Endothelial cell of umbilical vein (primary cell): ENCODE measurements around the gene PIGM. TPM values are rescaled to one million over a fixed set of nuclear protein-coding genes. Genes with fewer than 3 reads are reported as not detected.

Experiments used
- BruUV-seq: library from RNA; stranded (reverse); fragments of 400-500 nt; replicated peaks from 2 replicates; lab custom pipeline; 2021; lab: Mats Ljungman, UMichigan
- CTCF ChIA-PET: fragments of 300-600, 350-600 bp; sonication (Branson Sonifier 250); formaldehyde crosslinking; loops from one replicate; lab custom pipeline; 2021; ENCODE audit warnings: antibody characterized with exemption, inconsistent platforms; lab: Charles Lee
- POLR2A ChIA-PET: fragments of 300-600, 350-600 bp; sonication (Branson Sonifier 250); formaldehyde crosslinking; loops from one replicate; lab custom pipeline; 2021; ENCODE audit warnings: antibody characterized with exemption, inconsistent platforms; lab: Charles Lee
- DNase-seq: peaks from one replicate; pipeline ENCODE4 v3.0.0-alpha.2; 2011; ENCODE audit warnings: low read depth, low spot score
- FAIRE-seq: peaks from 2 replicates; lab custom pipeline; 2011; peaks lifted over from hg19 to GRCh38; lab: Jason Lieb, UNC
- H2AFZ ChIP-seq: 2 replicates; pipeline ENCODE4 v1.6.0; 2012; ENCODE audit warnings: low read depth, low read length, control low read depth, inconsistent platforms
- H3K27ac ChIP-seq: 2 replicates; pipeline ENCODE4 v1.5.1; 2011; ENCODE audit warnings: low read depth, mild to moderate bottlenecking, control low read depth, low read length, moderate library complexity; ENCODE audit not compliant: insufficient read depth
- H3K27me3 ChIP-seq, 2 experiments: 2 replicates each; pipeline versions ENCODE4 v1.6.0 to v1.6.1; 2011; ENCODE audit warnings: low read length in 2 of 2, mixed read lengths in 1 of 2; ENCODE audit not compliant: control insufficient read depth in 2 of 2, insufficient read depth in 2 of 2
- H3K36me3 ChIP-seq, 2 experiments: 2 replicates in 1 of 2; 3 replicates in 1 of 2; pipeline ENCODE4 v1.5.1; 2011; ENCODE audit warnings: low read length in 2 of 2, mild to moderate bottlenecking in 1 of 2, moderate library complexity in 1 of 2; ENCODE audit not compliant: control insufficient read depth in 2 of 2, insufficient read depth in 2 of 2; ENCODE audit errors: extremely low read depth in 1 of 2
- H3K4me1 ChIP-seq: 3 replicates; pipeline ENCODE4 v1.5.1; 2011; ENCODE audit warnings: mild to moderate bottlenecking, low read length; ENCODE audit not compliant: control insufficient read depth, insufficient read depth; ENCODE audit errors: extremely low read depth
- H3K4me2 ChIP-seq: 2 replicates; pipeline ENCODE4 v1.6.1; 2011; ENCODE audit warnings: low read length, control low read depth, mixed read lengths; ENCODE audit not compliant: insufficient read depth
- H3K4me3 ChIP-seq, 3 experiments: fragments of 200-600 bp in 1 of 3; sonication (generic), shearing (Covaris generic) in 1 of 3; replicated peaks in 1 of 3; 2 replicates each; pipeline ENCODE4 v1.5.1; 2011 to 2016; ENCODE audit warnings: control low read depth in 3 of 3, low read length in 3 of 3, mild to moderate bottlenecking in 2 of 3, inconsistent platforms in 1 of 3, low read depth in 1 of 3, moderate library complexity in 1 of 3; ENCODE audit not compliant: insufficient read depth in 1 of 3
- H3K79me2 ChIP-seq: 2 replicates; pipeline ENCODE4 v1.6.0; 2012; ENCODE audit warnings: low read length, inconsistent platforms; ENCODE audit not compliant: control insufficient read depth, insufficient read depth
- H3K9ac ChIP-seq: replicated peaks from 2 replicates; pipeline ENCODE3; 2011; ENCODE audit warnings: low read length, control low read depth; ENCODE audit not compliant: insufficient read depth; ENCODE audit errors: extremely low read depth
- H3K9me1 ChIP-seq: replicated peaks from 3 replicates; pipeline ENCODE4 v1.6.0; 2011; ENCODE audit warnings: mild to moderate bottlenecking, low read length; ENCODE audit not compliant: control insufficient read depth, insufficient read depth; ENCODE audit errors: extremely low read depth
- H3K9me3 ChIP-seq: replicated peaks from 2 replicates; pipeline ENCODE4 v1.5.1; 2012; ENCODE audit warnings: low read length, inconsistent platforms; ENCODE audit not compliant: control insufficient read depth, insufficient read depth
- H4K20me1 ChIP-seq: replicated peaks from 2 replicates; pipeline ENCODE3; 2011; ENCODE audit warnings: mild to moderate bottlenecking, low read length; ENCODE audit not compliant: control insufficient read depth, insufficient read depth; ENCODE audit errors: extremely low read depth
- CTCF ChIP-seq, 2 donors: IDR thresholded peaks; 1 replicate in 1 of 2; 2 replicates in 1 of 2; pipeline ENCODE4 v1.5.1; 2011; ENCODE audit warnings: low read length in 2 of 2, mild to moderate bottlenecking in 2 of 2, moderate library complexity in 2 of 2, control low read depth in 1 of 2, inconsistent platforms in 1 of 2, low read depth in 1 of 2; ENCODE audit not compliant: insufficient read depth in 1 of 2; ENCODE audit errors: extremely low read depth in 1 of 2
- EZH2 ChIP-seq: IDR thresholded peaks from 2 replicates; pipeline ENCODE4 v1.6.1; 2012; ENCODE audit warnings: borderline replicate concordance, low read depth, mild to moderate bottlenecking, moderate library complexity, low read length, inconsistent platforms; ENCODE audit not compliant: severe bottlenecking
- FOS ChIP-seq: IDR thresholded peaks from 2 replicates; pipeline ENCODE4 v1.6.1; 2011; ENCODE audit warnings: mild to moderate bottlenecking, low read length, moderate library complexity, borderline replicate concordance; ENCODE audit not compliant: insufficient read depth
- GATA2 ChIP-seq: IDR thresholded peaks from 2 replicates; pipeline ENCODE4 v1.7.0; 2011; ENCODE audit warnings: low read depth, mild to moderate bottlenecking, moderate library complexity, mixed read lengths, low read length; ENCODE audit not compliant: insufficient read length, insufficient read depth
- JUN ChIP-seq: IDR thresholded peaks from 2 replicates; pipeline ENCODE4 v1.6.1; 2011; ENCODE audit warnings: borderline replicate concordance, low read depth; ENCODE audit not compliant: insufficient read length, insufficient read depth
- MAX ChIP-seq: IDR thresholded peaks from 2 replicates; pipeline ENCODE4 v1.6.1; 2011; ENCODE audit not compliant: insufficient read depth, insufficient read length
- MYC ChIP-seq: IDR thresholded peaks from one replicate; pipeline ENCODE4 v1.6.1; 2011; ENCODE audit warnings: mild to moderate bottlenecking, low read depth, low read length
- POLR2A ChIP-seq: IDR thresholded peaks from 2 replicates; pipeline ENCODE4 v1.6.1; 2012; ENCODE audit warnings: low read depth, mild to moderate bottlenecking, control low read depth, low read length
- POLR2AphosphoS5 ChIP-seq: IDR thresholded peaks from 2 replicates; pipeline ENCODE4 v1.6.1; 2012; ENCODE audit warnings: low read depth, mild to moderate bottlenecking, control low read depth, low read length, moderate library complexity; ENCODE audit not compliant: insufficient read depth
- dilution Hi-C: fragments of 300-500 bp; cut with MboI; formaldehyde crosslinking; loops from one replicate; pipeline ENCODE4 v1.15.0; 2019; ENCODE audit warnings: low sequenced_read_pairs; ENCODE audit not compliant: extremely low pct_ligation_motif_present
- intact Hi-C: fragments of 100-400 bp; cut with micrococcal nuclease; formaldehyde crosslinking; loops from one replicate; pipeline ENCODE4 v1.10.0; 2022
- polyA plus RNA-seq, 4 experiments: library from polyadenylated mRNA; depleted of rRNA in 3 of 4; stranded (reverse) in 3 of 4; unstranded in 1 of 4; fragments of >200 nt; gene quantifications; 2 replicates each; pipeline versions ENCODE4 v1.2.1 to v1.2.3, GENCODE V29; 2011 to 2012; ENCODE audit warnings: missing spikeins in 1 of 4
- total RNA-seq: library from RNA; stranded (reverse); gene quantifications from 2 replicates; pipeline ENCODE4 v1.2.3, GENCODE V29; 2021

Gene PIGM
- total and polyA plus RNA-seq, 2 donors (not counting 3 experiments of a cell fraction or from before 2014, with no cell fraction given) = 3.4 to 5.4 TPM

- peaks cover 11 to 13% of the 10 kb centered on the region in 2 experiments for H3K27me3 ChIP-seq
- FAIRE-seq (no peak), DNase-seq (no peak)
- H4K20me1 ChIP-seq = no peaks in the 10 kb centered on the region
- no TSS peak for BruUV-seq
- H3K79me2 ChIP-seq = no peaks in the 10 kb centered on the region
- dilution Hi-C loops = no loop called here
- no peaks in the 10 kb centered on the region for H3K9me1 ChIP-seq
- H3K27ac ChIP-seq = no peak overlapping the region
- H3K4me3 ChIP-seq = no peak overlapping the region
- TF ChIP-seq POLR2A = no peak
- TF ChIP-seq EZH2 = no peak
- no peak for TF ChIP-seq POLR2AphosphoS5
- TF ChIP-seq JUN = no peak
- no peak for TF ChIP-seq MAX
- TF ChIP-seq FOS = no peak
- TF ChIP-seq MYC = no peak
- intact Hi-C loops = no loop called here
- H3K9ac ChIP-seq = no peak overlapping the region
- no peaks in the 10 kb centered on the region for H3K9me3 ChIP-seq
- CTCF ChIA-PET = interaction anchor here (3.1 to 3.4 kb wide), 2 partner anchors 14 to 16 kb away, joined by 13 to 32 read pairs; no protein-coding TSS in a partner anchor
- POLR2A ChIA-PET = no interaction called here
- no peaks in the 10 kb centered on the region for H3K36me3 ChIP-seq
- H3K4me2 ChIP-seq = no peak overlapping the region
- no peak overlapping the region for H2AFZ ChIP-seq
- H3K4me1 ChIP-seq = no peaks in the 10 kb centered on the region
These were observed 10.3 kb downstream of the PIGM start for GRCh38 chr1:160021376-160022074.

- CTCF ChIA-PET = interaction anchor here (1.3 to 5.8 kb wide), 2 partner anchors 12 to 14 kb away, joined by 5 to 59 read pairs; no protein-coding TSS in a partner anchor
- no peak overlapping the region for H3K4me3 ChIP-seq
- H4K20me1 ChIP-seq = no peaks in the 10 kb centered on the region
- FAIRE-seq (no peak), DNase-seq (no peak)
- dilution Hi-C loops = no loop called here
- no peak overlapping the region for H3K4me2 ChIP-seq
- no peak overlapping the region for H2AFZ ChIP-seq
- no TSS peak for BruUV-seq
- POLR2A ChIA-PET = no interaction called here
- intact Hi-C loops = no loop called here
- H3K27ac ChIP-seq = no peak overlapping the region
- no peak for TF ChIP-seq MYC
- TF ChIP-seq POLR2AphosphoS5 = no peak
- TF ChIP-seq CTCF (IDR thresholded peaks at IDR 0.05; ENCODE audit: extremely low read depth in 1 of 2, insufficient read depth in 1 of 2, low read depth in 1 of 2, low read length in 2 of 2) = no peak
- TF ChIP-seq GATA2 = no peak
- no peak for TF ChIP-seq POLR2A
- no peak for TF ChIP-seq FOS
- no peak for TF ChIP-seq EZH2
- no peak for TF ChIP-seq JUN
- TF ChIP-seq MAX = no peak
- peaks cover 11 to 13% of the 10 kb centered on the region in 2 experiments for H3K27me3 ChIP-seq
- no peak overlapping the region for H3K9ac ChIP-seq
- H3K9me3 ChIP-seq = no peaks in the 10 kb centered on the region
- H3K36me3 ChIP-seq = no peaks in the 10 kb centered on the region
- no peaks in the 10 kb centered on the region for H3K4me1 ChIP-seq
- H3K79me2 ChIP-seq = no peaks in the 10 kb centered on the region
- H3K9me1 ChIP-seq = no peaks in the 10 kb centered on the region
These were observed 11.6 kb downstream of the PIGM start for GRCh38 chr1:160020196-160020595.
